HepG2 (cell line): ENCODE measurements around the gene TDRD6. TPM values are rescaled to one million over a fixed set of nuclear protein-coding genes. Genes with fewer than 3 reads are reported as not detected.
A peak's percentile ranks its signal among the peaks of the same experiment; 100 is the strongest.

Source experiments
- ATF5 ChIP-seq: sonication (generic); formaldehyde crosslinking; IDR thresholded peaks from 2 replicates; pipeline ENCODE4 v1.4.0; 2020; ENCODE audit warnings: mild to moderate bottlenecking, low read depth, missing genetic modification reagents
- CBFB ChIP-seq: sonication (generic); formaldehyde crosslinking; IDR thresholded peaks from 2 replicates; pipeline ENCODE4 v1.4.0; 2020; ENCODE audit warnings: missing genetic modification reagents
- FOXP1 ChIP-seq, 2 experiments: fragments of 450-650 bp in 1 of 2; IDR thresholded peaks; 2 replicates each; pipeline ENCODE4 v1.6.1; 2017 to 2018; ENCODE audit warnings: antibody characterized with exemption in 1 of 2
- KDM6A ChIP-seq: IDR thresholded peaks from 2 replicates; pipeline ENCODE4 v1.6.1; 2016; ENCODE audit warnings: low read depth
- KLF13 ChIP-seq: sonication (generic); formaldehyde crosslinking; IDR thresholded peaks from 2 replicates; pipeline ENCODE4 v1.4.0; 2020; ENCODE audit warnings: mild to moderate bottlenecking, missing genetic modification reagents
- MAFF ChIP-seq: IDR thresholded peaks from 2 replicates; pipeline ENCODE4 v1.6.1; 2011; ENCODE audit warnings: low read depth, low read length, improper control_type of control experiment
- MEIS1 ChIP-seq: sonication (generic); formaldehyde crosslinking; IDR thresholded peaks from 2 replicates; pipeline ENCODE4 v1.9.0; 2021; ENCODE audit warnings: mild to moderate bottlenecking, missing genetic modification reagents, moderate library complexity, borderline replicate concordance
- MTF2 ChIP-seq: sonication (generic); formaldehyde crosslinking; IDR thresholded peaks from 2 replicates; pipeline ENCODE4 v1.5.0; 2020; ENCODE audit warnings: missing genetic modification reagents, borderline replicate concordance
- MXD4 ChIP-seq: IDR thresholded peaks from 2 replicates; pipeline ENCODE4 v1.6.1; 2016; ENCODE audit warnings: mild to moderate bottlenecking, missing biosample characterization, missing genetic modification reagents
- MXI1 ChIP-seq: IDR thresholded peaks from 3 replicates; pipeline ENCODE4 v1.6.1; 2012; ENCODE audit warnings: low read depth, low read length, inconsistent platforms, borderline replicate concordance
- POLR2G ChIP-seq: fragments of 200-400 bp; formaldehyde crosslinking; IDR thresholded peaks from 2 replicates; pipeline ENCODE4 v1.6.1; 2018; ENCODE audit warnings: mild to moderate bottlenecking, low read depth, low read length, moderate library complexity
- SAP130 ChIP-seq: IDR thresholded peaks from 2 replicates; pipeline ENCODE4 v1.6.1; 2016; ENCODE audit warnings: low read depth
- TEAD2 ChIP-seq: sonication (generic); formaldehyde crosslinking; IDR thresholded peaks from 2 replicates; pipeline ENCODE4 v1.9.0; 2021; ENCODE audit warnings: missing genetic modification reagents
- ZBTB44 ChIP-seq: sonication (generic); formaldehyde crosslinking; IDR thresholded peaks from 2 replicates; pipeline ENCODE4 v1.4.0; 2020; ENCODE audit warnings: missing genetic modification reagents
- ZBTB7A ChIP-seq: sonication (generic); formaldehyde crosslinking; IDR thresholded peaks from 2 replicates; pipeline ENCODE4 v1.8.0; 2022; ENCODE audit warnings: mild to moderate bottlenecking, missing genetic modification reagents
- ZNF512B ChIP-seq: sonication (generic); formaldehyde crosslinking; IDR thresholded peaks from 2 replicates; pipeline ENCODE4 v1.5.1; 2020; ENCODE audit warnings: missing genetic modification reagents, mild to moderate bottlenecking, borderline replicate concordance
- ZNF660 ChIP-seq: sonication (generic); formaldehyde crosslinking; IDR thresholded peaks from 2 replicates; pipeline ENCODE4 v1.5.1; 2020; ENCODE audit warnings: mild to moderate bottlenecking, low read depth, missing genetic modification reagents, borderline replicate concordance
- ZNF782 ChIP-seq: sonication (generic); formaldehyde crosslinking; IDR thresholded peaks from 2 replicates; pipeline ENCODE4 v1.4.0; 2020; ENCODE audit warnings: missing genetic modification reagents, mild to moderate bottlenecking, borderline replicate concordance
- polyA plus RNA-seq, 8 experiments: library from polyadenylated mRNA; depleted of rRNA in 3 of 8; stranded (reverse) in 7 of 8; unstranded in 1 of 8; fragments of >200 nt; fragmentation: Illumina TruSeq in 4 of 8; extraction: Trizol in 4 of 8; gene quantifications; 2 replicates each; pipeline versions ENCODE4 v1.2.1 to v1.2.3, GENCODE V29; 2011 to 2016; ENCODE audit warnings: low read depth in 4 of 8, missing spikeins in 1 of 8, mixed read lengths in 1 of 8; ENCODE audit not compliant: insufficient read depth in 1 of 8
- total RNA-seq, 5 experiments: library from RNA; depleted of rRNA; stranded (reverse); fragments of >200 nt; fragmentation: Illumina TruSeq; extraction: Trizol; gene quantifications; 2 replicates each; pipeline ENCODE4 v1.2.3, GENCODE V29; 2016; ENCODE audit warnings: low read depth in 1 of 5
- TF ChIP-seq, protein P1 (sequence below): sonication (generic); formaldehyde crosslinking; IDR thresholded peaks from 2 replicates; pipeline ENCODE4 v1.4.0; 2020; ENCODE audit warnings: missing genetic modification reagents, borderline replicate concordance

Gene TDRD6
- total and polyA plus RNA-seq, 2 of the 13 experiments (the other 11 are each of a cell fraction or from before 2014, with no cell fraction given) = not detected

GRCh38 chr6:46652603-46653438, 34.9 kb upstream of the TDRD6 start, which contains the start of the genes CYP39A1 and SLC25A27 (continued):
- TF ChIP-seq, protein P1, sequence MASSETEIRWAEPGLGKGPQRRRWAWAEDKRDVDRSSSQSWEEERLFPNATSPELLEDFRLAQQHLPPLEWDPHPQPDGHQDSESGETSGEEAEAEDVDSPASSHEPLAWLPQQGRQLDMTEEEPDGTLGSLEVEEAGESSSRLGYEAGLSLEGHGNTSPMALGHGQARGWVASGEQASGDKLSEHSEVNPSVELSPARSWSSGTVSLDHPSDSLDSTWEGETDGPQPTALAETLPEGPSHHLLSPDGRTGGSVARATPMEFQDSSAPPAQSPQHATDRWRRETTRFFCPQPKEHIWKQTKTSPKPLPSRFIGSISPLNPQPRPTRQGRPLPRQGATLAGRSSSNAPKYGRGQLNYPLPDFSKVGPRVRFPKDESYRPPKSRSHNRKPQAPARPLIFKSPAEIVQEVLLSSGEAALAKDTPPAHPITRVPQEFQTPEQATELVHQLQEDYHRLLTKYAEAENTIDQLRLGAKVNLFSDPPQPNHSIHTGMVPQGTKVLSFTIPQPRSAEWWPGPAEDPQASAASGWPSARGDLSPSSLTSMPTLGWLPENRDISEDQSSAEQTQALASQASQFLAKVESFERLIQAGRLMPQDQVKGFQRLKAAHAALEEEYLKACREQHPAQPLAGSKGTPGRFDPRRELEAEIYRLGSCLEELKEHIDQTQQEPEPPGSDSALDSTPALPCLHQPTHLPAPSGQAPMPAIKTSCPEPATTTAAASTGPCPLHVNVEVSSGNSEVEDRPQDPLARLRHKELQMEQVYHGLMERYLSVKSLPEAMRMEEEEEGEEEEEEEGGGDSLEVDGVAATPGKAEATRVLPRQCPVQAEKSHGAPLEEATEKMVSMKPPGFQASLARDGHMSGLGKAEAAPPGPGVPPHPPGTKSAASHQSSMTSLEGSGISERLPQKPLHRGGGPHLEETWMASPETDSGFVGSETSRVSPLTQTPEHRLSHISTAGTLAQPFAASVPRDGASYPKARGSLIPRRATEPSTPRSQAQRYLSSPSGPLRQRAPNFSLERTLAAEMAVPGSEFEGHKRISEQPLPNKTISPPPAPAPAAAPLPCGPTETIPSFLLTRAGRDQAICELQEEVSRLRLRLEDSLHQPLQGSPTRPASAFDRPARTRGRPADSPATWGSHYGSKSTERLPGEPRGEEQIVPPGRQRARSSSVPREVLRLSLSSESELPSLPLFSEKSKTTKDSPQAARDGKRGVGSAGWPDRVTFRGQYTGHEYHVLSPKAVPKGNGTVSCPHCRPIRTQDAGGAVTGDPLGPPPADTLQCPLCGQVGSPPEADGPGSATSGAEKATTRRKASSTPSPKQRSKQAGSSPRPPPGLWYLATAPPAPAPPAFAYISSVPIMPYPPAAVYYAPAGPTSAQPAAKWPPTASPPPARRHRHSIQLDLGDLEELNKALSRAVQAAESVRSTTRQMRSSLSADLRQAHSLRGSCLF (CRISPR knock-in tag) = no peak
- TF ChIP-seq MTF2 (CRISPR knock-in tag) = peak; percentile 81; the same call in 1 of the 2 replicates
- TF ChIP-seq TEAD2 (CRISPR knock-in tag) = 0 out of 2 replicates have a peak, but pooled peaks have one; percentile 37
- no peak for TF ChIP-seq CBFB
- no peak for TF ChIP-seq MAFF
- no peak for TF ChIP-seq ZNF782 (CRISPR knock-in tag)
- no peak for TF ChIP-seq ZNF512B (CRISPR knock-in tag)
- no peak; the same call in 2 of the 3 replicates for TF ChIP-seq MXI1
- no peak for TF ChIP-seq KDM6A
- TF ChIP-seq FOXP1 (IDR thresholded peaks at IDR 0.05) = no peak
- no peak for TF ChIP-seq FOXP1 (CRISPR knock-in tag; IDR thresholded peaks at IDR 0.05)
- no peak for TF ChIP-seq KLF13
- peak; percentile 62 for TF ChIP-seq SAP130 (CRISPR knock-in tag)
- TF ChIP-seq MEIS1 (CRISPR knock-in tag) = no peak
- TF ChIP-seq POLR2G = no peak
- TF ChIP-seq ZBTB44 (CRISPR knock-in tag) = no peak
- TF ChIP-seq ZNF660 (CRISPR knock-in tag) = no peak
- TF ChIP-seq ZBTB7A (CRISPR knock-in tag) = 0 out of 2 replicates have a peak, but pooled peaks have one; percentile 46
- 0 out of 2 replicates have a peak, but pooled peaks have one; percentile 27 for TF ChIP-seq MXD4
- TF ChIP-seq ATF5 (CRISPR knock-in tag) = no peak
